Measurements from ENCODE around the gene NFYC. TPM values are rescaled to one million over a fixed set of nuclear protein-coding genes. Genes with fewer than 3 reads are reported as not detected.

Gene NFYC
- total and polyA plus RNA-seq, 2 of the 8 experiments (the other 6 are each of a cell fraction or from before 2014, with no cell fraction given) = 54.1 to 124 TPM

DNA sequence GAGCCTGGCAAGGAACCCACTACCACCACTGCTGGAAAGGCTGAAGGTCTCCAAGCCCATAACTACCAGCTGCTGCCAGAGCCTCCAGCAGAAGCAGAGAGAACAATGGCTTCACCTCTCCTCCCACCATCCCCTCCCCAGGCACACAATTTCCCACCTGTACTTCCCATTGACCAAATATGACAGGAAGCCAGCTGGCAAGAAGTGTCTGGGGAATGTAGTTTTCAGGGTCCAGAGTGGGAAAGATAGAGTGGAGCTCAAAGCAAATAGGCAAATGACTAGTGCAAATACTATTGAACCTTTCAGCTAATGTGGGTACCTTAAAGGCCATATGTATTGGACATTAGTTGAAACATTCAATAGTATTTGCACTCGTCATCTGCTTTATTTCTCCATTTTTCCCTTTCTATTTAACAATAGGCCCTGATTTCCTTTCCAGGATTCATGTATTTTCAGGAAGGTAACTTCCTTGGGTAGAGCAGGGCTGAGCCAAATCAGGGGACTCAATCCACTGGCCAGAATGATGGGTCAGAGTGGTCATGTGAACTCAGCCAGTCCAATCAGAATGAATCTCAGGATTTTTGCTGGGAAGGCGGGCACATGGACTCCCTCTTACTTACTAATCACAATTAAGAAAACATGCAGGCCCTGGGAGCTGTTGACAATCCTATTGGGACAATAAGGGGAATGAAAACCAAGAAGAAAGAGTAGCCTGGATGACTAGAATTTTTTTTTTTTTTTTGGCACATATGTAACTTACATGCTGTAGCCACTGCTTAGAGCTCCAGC lies 12.1 kb upstream of the NFYC start:
- no peak overlapping the region for H4K8ac ChIP-seq (ENCODE audit: extremely low read depth, insufficient read depth, low read length)
- TF ChIP-seq RFX5 (IDR thresholded peaks at IDR 0.05; ENCODE audit: borderline replicate concordance, low read depth, low read length) (no peak), TBP (IDR thresholded peaks at IDR 0.05; ENCODE audit: low read depth, low read length) (no peak), RBBP5 (IDR thresholded peaks at IDR 0.05; ENCODE audit: borderline replicate concordance, low read depth, low read length) (no peak)
- TF ChIP-seq, protein P1, sequence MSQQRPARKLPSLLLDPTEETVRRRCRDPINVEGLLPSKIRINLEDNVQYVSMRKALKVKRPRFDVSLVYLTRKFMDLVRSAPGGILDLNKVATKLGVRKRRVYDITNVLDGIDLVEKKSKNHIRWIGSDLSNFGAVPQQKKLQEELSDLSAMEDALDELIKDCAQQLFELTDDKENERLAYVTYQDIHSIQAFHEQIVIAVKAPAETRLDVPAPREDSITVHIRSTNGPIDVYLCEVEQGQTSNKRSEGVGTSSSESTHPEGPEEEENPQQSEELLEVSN (IDR thresholded peaks at IDR 0.05) = peak; percentile 71; the same call in 1 of the 2 replicates
- no peak overlapping the region for H2BK5ac ChIP-seq (ENCODE audit: low read depth, low read length)
- H3K56ac ChIP-seq (replicated peaks; ENCODE audit: insufficient read length, low read depth, low read length) = no peak overlapping the region
- H3K23ac ChIP-seq (ENCODE audit: insufficient read length) = no peak overlapping the region
- no peak overlapping the region for H4K5ac ChIP-seq (ENCODE audit: insufficient read length, low read depth, low read length)
- H3K18ac ChIP-seq (ENCODE audit: extremely low read depth, low read length) = no peak overlapping the region
- no peak overlapping the region for H3K9ac ChIP-seq (replicated peaks in 1 of 4; ENCODE audit: extremely low read depth in 1 of 4, low read depth in 3 of 4, low read length in 3 of 4)
- no peak overlapping the region for H3K4me3 ChIP-seq (ENCODE audit: extremely low read depth in 1 of 4, insufficient read depth in 2 of 4, low read depth in 3 of 4, low read length in 4 of 4)
- no peak overlapping the region for H3K14ac ChIP-seq (ENCODE audit: insufficient read length)
- POLR2A ChIA-PET (ENCODE audit: partially characterized antibody) = interaction anchor here (1.1 to 3.5 kb wide), 6 partner anchors 9 to 31 kb away, joined by 3 to 23 read pairs (median 4); partner anchors contain the start of gene NFYC
- WGBS, 2 experiments (ENCODE audit: extremely low coverage in 1 of 2, insufficient coverage in 1 of 2, insufficient read length in 1 of 2, insufficient replicate concordance in 2 of 2, low coverage in 1 of 2, low lambda C conversion rate in 2 of 2, missing lambda C conversion rate in 1 of 2) = 92% methylated on average over 2 of the region's 2 CpGs; no CpG with 5 or more reads in 1 of the 2 experiments
- no peaks in the 10 kb centered on the region for H3K4me1 ChIP-seq (replicated peaks in 1 of 4; ENCODE audit: control insufficient read depth in 3 of 4, insufficient read depth in 4 of 4, low read length in 3 of 4)
- no peak overlapping the region for H4K91ac ChIP-seq (replicated peaks; ENCODE audit: insufficient read length, low read length)
- no peaks in the 10 kb centered on the region for H3K9me3 ChIP-seq (ENCODE audit: insufficient read depth in 2 of 2, low read depth in 1 of 2, low read length in 1 of 2)
- no peak overlapping the region for H3K27ac ChIP-seq (ENCODE audit: low read depth, low read length)
- DNase-seq (ENCODE audit: low read depth in 1 of 2, low spot score in 2 of 2) (no peak), FAIRE-seq (no peak)
- H2BK12ac ChIP-seq (ENCODE audit: low read depth, low read length) = no peak overlapping the region
- no peak overlapping the region for H2BK15ac ChIP-seq (ENCODE audit: low read length)
- CTCF ChIA-PET (ENCODE audit: partially characterized antibody) = interaction anchor here (0.6 to 4.5 kb wide), 7 partner anchors 8 to 1664 kb away, joined by 3 to 28 read pairs (median 5); no protein-coding TSS in a partner anchor
- H3K79me1 ChIP-seq (ENCODE audit: low read depth, low read length) = no peaks in the 10 kb centered on the region
- no peaks in the 10 kb centered on the region for H3K23me2 ChIP-seq (ENCODE audit: low read depth, low read length)
- H2AK5ac ChIP-seq (ENCODE audit: low read depth, low read length) = no peak overlapping the region
- no peak overlapping the region for H2BK120ac ChIP-seq (replicated peaks; ENCODE audit: low read depth, low read length)
- H3K36me3 ChIP-seq (ENCODE audit: control insufficient read depth in 2 of 4, insufficient read depth in 4 of 4, low read length in 3 of 4) = no peaks in the 10 kb centered on the region
- no peak overlapping the region for H3K4me2 ChIP-seq (ENCODE audit: insufficient read depth in 1 of 2, low read depth in 2 of 2, low read length in 2 of 2)
- H3K79me2 ChIP-seq (ENCODE audit: control insufficient read depth in 1 of 2, insufficient read depth in 2 of 2, low read length in 2 of 2) = no peaks in the 10 kb centered on the region
- no peak overlapping the region for H2BK20ac ChIP-seq (ENCODE audit: low read length)
- H3K4ac ChIP-seq (replicated peaks; ENCODE audit: insufficient read length, low read depth, low read length) = no peak overlapping the region
- no peaks in the 10 kb centered on the region for H3K27me3 ChIP-seq (replicated peaks in 1 of 4; ENCODE audit: control insufficient read depth in 3 of 4, extremely low read depth in 1 of 4, insufficient read depth in 3 of 4, low read length in 3 of 4)
- no peaks in the 10 kb centered on the region for H4K20me1 ChIP-seq (replicated peaks in 1 of 2; ENCODE audit: control insufficient read depth in 1 of 2, insufficient read depth in 2 of 2, low read length in 2 of 2)
- no peak overlapping the region for H2AFZ ChIP-seq (ENCODE audit: low read length)
